OCI-M2 (cell line): ENCODE data around the gene TP53BP1.
"Not testable (repeated sequence)": the region's sequence is repeated elsewhere in the genome, so short reads cannot be mapped to it uniquely, and the experiment has no call there.

ENCODE experiments used
- DNase-seq: peaks from one replicate; lab custom pipeline; 2025; ENCODE audit not compliant: unreplicated experiment; lab: John Stamatoyannopoulos, UW

TP53BP1 gene, protein sequence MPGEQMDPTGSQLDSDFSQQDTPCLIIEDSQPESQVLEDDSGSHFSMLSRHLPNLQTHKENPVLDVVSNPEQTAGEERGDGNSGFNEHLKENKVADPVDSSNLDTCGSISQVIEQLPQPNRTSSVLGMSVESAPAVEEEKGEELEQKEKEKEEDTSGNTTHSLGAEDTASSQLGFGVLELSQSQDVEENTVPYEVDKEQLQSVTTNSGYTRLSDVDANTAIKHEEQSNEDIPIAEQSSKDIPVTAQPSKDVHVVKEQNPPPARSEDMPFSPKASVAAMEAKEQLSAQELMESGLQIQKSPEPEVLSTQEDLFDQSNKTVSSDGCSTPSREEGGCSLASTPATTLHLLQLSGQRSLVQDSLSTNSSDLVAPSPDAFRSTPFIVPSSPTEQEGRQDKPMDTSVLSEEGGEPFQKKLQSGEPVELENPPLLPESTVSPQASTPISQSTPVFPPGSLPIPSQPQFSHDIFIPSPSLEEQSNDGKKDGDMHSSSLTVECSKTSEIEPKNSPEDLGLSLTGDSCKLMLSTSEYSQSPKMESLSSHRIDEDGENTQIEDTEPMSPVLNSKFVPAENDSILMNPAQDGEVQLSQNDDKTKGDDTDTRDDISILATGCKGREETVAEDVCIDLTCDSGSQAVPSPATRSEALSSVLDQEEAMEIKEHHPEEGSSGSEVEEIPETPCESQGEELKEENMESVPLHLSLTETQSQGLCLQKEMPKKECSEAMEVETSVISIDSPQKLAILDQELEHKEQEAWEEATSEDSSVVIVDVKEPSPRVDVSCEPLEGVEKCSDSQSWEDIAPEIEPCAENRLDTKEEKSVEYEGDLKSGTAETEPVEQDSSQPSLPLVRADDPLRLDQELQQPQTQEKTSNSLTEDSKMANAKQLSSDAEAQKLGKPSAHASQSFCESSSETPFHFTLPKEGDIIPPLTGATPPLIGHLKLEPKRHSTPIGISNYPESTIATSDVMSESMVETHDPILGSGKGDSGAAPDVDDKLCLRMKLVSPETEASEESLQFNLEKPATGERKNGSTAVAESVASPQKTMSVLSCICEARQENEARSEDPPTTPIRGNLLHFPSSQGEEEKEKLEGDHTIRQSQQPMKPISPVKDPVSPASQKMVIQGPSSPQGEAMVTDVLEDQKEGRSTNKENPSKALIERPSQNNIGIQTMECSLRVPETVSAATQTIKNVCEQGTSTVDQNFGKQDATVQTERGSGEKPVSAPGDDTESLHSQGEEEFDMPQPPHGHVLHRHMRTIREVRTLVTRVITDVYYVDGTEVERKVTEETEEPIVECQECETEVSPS (N-terminal part only)

DNA sequence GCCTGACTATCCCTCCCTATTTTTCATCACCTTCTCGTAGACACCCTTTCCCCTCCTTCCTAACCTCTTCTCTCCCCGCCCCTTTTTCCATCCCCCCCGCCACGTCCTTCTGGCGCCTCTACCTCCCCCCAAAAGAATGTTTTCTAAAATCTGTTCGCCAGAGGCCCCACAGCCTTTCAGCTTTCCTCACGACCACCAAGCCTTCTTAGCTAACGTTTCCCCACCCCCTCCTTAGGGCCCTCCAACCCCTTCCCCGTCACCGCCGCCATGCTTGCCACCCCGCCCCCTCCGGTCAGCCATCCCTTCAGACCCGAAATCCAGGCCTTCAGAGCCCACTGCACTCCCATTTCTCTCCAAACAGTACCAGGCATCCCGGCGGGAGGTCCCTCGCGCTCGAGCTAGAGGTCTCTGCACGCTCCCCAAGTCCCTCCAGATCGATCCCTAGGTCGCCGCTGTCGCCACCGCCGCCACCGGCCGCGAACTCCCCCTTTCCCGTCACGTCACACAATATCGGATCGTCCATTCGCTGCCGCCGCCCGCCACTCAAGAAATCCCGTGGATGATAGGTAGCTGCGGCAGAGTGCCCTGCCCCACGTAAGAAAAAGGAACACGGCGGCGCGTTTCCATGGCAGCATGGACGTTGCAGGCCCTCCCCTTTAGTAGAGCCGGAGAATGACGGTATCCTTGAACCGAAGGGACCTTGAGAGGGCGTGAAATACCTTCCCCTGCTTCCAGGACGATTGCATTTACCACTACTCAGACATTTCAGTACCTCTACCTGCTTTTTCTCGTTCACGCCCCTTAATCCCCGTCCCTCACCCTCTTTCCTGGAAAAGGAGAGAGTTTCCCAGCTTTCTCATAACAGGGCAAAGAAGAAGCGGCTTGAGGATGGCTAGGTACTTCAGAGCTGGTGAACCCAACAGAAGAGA is at the start of gene TP53BP1:
Gene TP53BP1 (minus strand): TSS at position 484 of the 929 bp plus-strand sequence. CDS start 113 bp downstream, at position 371.
- no peak for DNase-seq

DNA sequence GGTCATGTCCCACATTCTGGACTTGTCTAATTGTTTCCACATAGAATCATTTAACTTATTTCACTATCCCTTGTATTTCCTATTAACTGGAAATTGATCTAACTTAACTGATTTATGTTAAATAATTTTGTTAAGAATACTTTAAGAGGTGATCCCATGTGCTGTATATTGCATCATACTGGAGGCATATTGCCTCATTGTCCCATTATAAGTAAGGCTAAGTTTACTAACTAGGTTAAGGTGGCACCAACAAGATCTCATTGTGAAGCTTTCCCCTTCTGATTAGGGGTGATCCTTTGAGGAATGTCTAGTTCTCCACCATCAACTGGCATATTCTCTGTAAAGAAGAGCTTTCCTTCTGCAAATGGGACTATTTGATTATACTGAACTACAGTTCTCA is 48.8 kb upstream of the TP53BP1 start:
- DNase-seq = no peak

DNA sequence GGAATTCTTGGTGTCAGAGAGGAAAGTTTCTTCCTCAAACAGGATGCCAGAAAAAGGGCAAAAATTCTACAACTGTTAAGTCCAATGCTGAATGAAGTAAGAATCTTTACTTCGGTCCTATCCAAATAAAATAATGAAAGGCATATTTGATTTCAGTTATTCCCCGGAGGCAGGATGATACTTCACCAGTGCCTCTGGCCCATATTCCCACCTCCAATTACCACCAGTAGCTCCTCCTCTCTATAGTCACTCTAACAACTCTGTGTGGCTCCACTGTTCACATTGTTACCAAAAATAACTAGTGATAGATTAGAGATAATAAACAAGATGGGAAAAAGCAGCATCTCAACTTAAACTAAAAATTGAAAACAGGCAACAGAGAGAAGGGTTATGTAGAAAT is 45.1 kb upstream of the TP53BP1 start:
- DNase-seq = no peak

DNA sequence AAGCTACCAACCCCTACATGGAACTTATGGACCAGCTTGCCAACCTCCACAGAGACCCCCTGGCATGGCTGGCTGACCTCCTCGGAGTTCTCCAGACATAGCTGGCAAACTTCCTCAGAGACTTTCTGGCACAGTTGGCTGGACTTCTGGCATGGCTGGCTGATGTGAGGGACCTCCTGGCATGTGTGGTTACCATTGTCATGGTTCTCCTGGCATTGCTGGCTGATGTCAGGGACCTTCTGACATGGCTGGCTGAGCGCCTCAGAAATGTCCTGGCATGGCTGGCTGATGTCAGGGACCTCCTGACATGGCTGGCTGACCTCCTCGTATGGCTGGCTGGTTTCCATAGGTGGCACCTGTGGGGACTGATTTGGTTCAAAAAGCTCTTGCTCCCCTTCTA is 41.9 kb upstream of the TP53BP1 start:
- DNase-seq = no peak

DNA sequence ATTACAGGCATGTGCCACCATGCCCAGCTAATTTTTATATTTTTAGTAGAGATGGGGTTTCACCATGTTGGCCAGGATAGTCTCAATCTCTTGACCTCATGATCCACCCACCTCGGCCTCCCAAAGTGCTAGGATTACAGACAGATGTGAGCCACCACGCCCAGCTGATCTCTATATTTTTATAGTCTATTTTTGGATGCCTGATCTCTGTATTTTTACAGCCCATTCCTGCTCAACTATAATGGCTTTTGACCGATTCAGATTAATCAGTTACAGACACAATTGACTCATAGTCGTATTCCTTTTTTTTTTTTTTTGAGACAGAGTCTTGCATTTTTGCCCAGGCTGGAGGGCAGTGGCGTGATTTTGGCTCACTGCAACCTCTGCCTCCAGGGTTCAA is 39.9 kb upstream of the TP53BP1 start:
- DNase-seq = not testable (repeated sequence)

DNA sequence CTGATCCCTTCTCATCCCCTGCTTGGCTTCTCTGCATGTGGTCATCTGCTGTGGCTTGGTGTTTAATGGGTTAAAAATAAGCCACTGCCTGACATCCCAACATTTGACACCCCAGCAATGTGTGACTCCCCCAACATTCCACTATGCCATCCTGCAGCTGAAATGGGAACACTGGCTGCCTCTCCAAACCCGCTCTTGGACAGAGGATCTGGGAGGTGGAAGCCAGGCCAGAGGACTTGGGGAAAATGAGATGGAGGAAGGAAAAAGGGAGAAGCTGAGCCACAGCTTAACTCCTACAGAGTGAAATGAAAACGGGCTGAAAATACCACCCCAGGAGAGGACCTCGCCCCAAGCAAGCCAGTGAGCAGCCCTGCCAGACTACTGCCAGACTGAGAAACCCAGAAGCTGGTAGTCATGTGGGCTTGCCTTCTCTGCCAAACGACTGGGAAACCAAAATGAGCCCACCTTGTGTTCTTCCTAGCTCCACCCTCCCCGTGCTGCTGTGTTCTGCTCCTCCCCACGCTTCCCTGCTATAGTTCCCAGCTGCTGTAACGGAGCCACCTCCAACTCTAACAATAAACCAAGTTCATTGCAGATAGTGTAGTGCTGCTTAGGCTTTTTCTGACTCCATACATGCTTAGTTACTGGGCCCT is 38.2 kb upstream of the TP53BP1 start:
- no peak for DNase-seq

DNA sequence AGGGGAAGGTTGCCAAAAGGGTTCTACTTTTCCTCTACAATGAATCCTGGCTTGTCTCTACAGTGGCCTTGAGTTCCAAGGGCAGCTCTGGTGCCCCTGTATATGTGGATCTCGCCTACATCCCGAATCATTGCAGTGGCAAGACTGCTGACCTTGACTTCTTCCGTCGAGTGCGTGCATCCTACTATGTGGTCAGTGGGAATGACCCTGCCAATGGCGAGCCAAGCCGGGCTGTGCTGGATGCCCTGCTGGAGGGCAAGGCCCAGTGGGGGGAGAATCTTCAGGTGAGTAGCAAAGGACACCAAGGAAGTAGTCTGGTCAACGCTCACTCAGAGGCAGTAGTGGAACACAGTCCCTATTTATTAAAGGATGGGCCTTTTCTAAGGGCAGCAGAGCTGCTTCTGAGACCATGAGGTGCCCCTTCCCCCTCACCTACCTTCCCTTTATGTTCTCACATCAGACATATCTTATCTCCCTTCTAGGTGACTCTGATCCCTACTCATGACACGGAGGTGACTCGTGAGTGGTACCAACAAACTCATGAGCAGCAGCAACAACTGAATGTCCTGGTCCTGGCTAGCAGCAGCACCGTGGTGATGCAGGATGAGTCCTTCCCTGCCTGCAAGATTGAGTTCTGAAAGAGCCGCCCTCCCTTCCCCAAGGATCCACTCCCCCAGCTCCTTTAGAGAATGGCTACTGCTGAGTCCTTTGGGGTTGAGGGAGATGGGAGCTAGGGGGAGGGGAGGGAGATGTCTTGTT is 36.8 kb upstream of the TP53BP1 start:
- no peak for DNase-seq

DNA sequence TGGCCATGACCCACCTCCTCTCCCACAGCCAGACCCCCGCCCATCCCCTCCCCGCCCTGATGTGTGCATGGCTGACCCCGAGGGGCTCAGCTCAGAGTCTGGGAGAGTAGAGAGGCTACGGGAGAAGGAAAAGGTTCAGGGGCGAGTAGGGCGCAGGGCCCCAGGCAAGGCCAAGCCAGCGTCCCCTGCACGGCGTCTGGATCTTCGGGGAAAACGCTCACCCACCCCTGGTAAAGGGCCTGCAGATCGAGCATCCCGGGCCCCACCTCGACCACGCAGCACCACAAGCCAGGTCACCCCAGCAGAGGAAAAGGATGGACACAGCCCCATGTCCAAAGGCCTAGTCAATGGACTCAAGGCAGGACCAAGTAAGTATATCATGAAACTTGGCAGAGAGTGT is 36.2 kb upstream of the TP53BP1 start:
- DNase-seq = no peak

DNA sequence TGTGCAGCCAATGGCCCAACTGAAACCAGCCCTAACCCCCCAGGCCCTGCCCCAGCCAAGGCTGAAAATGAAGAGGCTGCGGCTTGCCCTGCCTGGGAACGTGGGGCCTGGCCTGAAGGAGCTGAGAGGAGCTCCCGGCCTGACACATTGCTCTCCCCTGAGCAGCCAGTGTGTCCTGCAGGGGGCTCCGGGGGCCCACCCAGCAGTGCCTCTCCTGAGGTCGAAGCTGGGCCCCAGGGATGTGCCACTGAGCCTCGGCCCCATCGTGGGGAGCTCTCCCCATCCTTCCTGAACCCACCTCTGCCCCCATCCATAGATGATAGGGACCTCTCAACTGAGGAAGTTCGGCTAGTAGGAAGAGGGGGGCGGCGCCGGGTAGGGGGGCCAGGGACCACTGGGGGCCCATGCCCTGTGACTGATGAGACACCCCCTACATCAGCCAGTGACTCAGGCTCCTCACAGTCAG is 35.6 kb upstream of the TP53BP1 start:
- no peak for DNase-seq

DNA sequence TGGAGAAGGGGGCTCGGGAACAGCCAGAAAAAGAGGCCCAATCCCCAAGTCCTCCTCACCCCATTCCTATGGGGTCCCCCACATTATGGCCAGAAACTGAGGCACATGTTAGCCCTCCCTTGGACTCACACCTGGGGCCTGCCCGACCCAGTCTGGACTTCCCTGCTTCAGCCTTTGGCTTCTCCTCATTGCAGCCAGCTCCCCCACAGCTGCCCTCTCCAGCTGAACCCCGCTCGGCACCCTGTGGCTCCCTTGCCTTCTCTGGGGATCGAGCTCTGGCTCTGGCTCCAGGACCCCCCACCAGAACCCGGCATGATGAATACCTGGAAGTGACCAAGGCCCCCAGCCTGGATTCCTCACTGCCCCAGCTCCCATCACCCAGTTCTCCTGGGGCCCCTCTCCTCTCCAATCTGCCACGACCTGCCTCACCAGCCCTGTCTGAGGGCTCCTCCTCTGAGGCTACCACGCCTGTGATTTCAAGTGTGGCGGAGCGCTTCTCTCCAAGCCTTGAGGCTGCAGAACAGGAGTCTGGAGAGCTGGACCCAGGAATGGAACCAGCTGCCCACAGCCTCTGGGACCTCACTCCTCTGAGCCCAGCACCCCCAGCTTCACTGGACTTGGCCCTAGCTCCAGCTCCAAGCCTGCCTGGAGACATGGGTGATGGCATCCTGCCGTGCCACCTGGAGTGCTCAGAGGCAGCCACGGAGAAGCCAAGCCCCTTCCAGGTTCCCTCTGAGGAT is 35.0 kb upstream of the TP53BP1 start:
- no peak for DNase-seq

DNA sequence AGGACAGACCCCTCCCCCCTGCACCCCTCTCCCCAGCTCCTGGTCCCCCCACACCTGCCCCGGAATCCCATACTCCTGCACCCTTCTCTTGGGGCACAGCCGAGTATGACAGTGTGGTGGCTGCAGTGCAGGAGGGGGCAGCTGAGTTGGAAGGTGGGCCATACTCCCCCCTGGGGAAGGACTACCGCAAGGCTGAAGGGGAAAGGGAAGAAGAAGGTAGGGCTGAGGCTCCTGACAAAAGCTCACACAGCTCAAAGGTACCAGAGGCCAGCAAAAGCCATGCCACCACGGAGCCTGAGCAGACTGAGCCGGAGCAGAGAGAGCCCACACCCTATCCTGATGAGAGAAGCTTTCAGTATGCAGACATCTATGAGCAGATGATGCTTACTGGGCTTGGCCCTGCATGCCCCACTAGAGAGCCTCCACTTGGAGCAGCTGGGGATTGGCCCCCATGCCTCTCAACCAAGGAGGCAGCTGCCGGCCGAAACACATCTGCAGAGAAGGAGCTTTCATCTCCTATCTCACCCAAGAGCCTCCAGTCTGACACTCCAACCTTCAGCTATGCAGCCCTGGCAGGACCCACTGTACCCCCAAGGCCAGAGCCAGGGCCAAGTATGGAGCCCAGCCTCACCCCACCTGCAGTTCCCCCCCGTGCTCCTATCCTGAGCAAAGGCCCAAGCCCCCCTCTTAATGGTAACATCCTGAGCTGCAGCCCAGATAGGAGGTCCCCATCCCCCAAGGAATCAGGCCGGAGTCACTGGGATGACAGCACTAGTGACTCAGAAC is 34.3 kb upstream of the TP53BP1 start:
- DNase-seq = no peak

DNA sequence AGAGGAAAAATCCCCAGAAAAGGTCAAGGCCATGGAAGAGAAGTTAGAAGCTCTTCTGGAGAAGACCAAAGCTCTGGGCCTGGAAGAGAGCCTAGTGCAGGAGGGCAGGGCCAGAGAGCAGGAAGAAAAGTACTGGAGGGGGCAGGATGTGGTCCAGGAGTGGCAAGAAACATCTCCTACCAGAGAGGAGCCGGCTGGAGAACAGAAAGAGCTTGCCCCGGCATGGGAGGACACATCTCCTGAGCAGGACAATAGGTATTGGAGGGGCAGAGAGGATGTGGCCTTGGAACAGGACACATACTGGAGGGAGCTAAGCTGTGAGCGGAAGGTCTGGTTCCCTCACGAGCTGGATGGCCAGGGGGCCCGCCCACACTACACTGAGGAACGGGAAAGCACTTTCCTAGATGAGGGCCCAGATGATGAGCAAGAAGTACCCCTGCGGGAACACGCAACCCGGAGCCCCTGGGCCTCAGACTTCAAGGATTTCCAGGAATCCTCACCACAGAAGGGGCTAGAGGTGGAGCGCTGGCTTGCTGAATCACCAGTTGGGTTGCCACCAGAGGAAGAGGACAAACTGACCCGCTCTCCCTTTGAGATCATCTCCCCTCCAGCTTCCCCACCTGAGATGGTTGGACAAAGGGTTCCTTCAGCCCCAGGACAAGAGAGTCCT is 33.4 kb upstream of the TP53BP1 start:
- no peak for DNase-seq

DNA sequence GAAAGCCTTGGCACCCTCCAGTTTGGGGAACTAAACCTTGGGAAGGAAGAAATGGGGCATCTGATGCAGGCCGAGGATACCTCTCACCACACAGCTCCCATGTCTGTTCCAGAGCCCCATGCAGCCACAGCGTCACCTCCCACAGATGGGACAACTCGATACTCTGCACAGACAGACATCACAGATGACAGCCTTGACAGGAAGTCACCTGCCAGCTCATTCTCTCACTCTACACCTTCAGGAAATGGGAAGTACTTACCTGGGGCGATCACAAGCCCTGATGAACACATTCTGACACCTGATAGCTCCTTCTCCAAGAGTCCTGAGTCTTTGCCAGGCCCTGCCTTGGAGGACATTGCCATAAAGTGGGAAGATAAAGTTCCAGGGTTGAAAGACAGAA is 32.2 kb upstream of the TP53BP1 start:
- no peak for DNase-seq

DNA sequence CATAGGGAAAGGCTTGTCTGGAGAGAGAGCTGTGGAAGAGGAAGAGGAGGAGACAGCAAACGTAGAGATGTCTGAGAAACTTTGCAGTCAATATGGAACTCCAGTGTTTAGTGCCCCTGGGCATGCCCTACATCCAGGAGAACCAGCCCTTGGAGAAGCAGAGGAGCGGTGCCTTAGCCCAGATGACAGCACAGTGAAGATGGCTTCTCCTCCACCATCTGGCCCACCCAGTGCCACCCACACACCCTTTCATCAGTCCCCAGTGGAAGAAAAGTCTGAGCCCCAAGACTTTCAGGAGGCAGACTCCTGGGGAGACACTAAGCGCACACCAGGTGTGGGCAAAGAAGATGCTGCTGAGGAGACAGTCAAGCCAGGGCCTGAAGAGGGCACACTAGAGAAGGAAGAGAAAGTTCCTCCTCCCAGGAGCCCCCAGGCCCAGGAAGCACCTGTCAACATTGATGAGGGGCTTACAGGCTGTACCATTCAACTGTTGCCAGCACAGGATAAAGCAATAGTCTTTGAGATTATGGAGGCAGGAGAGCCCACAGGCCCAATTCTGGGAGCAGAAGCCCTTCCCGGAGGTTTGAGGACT is 31.4 kb upstream of the TP53BP1 start:
- DNase-seq = no peak

DNA sequence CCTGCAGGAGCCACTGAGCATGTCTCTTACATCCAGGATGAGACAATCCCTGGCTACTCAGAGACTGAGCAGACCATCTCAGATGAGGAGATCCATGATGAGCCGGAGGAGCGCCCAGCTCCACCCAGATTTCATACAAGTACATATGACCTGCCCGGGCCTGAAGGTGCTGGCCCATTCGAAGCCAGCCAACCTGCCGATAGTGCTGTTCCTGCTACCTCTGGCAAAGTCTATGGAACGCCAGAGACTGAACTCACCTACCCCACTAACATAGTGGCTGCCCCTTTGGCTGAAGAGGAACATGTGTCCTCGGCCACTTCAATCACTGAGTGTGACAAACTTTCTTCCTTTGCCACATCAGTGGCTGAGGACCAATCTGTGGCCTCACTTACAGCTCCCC is 30.7 kb upstream of the TP53BP1 start:
- no peak for DNase-seq

DNA sequence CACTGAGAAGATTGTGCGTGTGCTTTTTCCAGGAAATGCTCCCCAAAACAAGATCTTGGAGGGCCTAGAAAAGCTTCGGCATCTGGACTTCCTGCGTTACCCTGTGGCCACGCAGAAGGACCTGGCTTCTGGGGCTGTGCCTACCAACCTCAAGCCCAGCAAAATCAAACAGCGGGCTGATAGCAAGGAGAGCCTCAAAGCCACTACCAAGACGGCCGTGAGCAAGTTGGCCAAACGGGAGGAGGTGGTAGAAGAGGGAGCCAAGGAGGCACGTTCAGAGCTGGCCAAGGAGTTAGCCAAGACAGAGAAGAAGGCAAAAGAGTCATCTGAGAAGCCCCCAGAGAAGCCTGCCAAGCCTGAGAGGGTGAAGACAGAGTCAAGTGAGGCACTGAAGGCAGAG is 29.3 kb upstream of the TP53BP1 start:
- no peak for DNase-seq
